HepG2 (cell line): ENCODE results near the gene SLC16A4. TPM values are rescaled to one million over a fixed set of nuclear protein-coding genes. Genes with fewer than 3 reads are reported as not detected.

Experiments used
- ATAC-seq: fragments of 200-7000 bp; cut with Tn5 transposase; 3 replicates; pipeline ENCODE4 v1.9.1; 2020; ENCODE audit warnings: mild to moderate bottlenecking, moderate library complexity
- BruUV-seq: library from RNA; stranded (reverse); fragments of 400-500 nt; replicated peaks from 2 replicates; lab custom pipeline; 2021; lab: Mats Ljungman, UMichigan
- CTCF ChIA-PET: fragments of 300-600 bp; formaldehyde crosslinking; extraction: SDS; loops from one replicate; lab custom pipeline; 2021; ENCODE audit warnings: low total read pairs, inconsistent platforms, low intra/inter-chr PET ratio; lab: Yijun Ruan, JAX
- POLR2A ChIA-PET: fragments of 350-600 bp; sonication (Branson Sonifier 250); formaldehyde crosslinking; loops from one replicate; lab custom pipeline; 2020; ENCODE audit warnings: antibody characterized with exemption, inconsistent platforms; lab: Yijun Ruan, JAX
- DNase-seq: peaks from one replicate; pipeline ENCODE4 v3.0.0-alpha.2; 2015; ENCODE audit warnings: low spot score
- FAIRE-seq: peaks from 3 replicates; lab custom pipeline; 2011; peaks lifted over from hg19 to GRCh38; lab: Jason Lieb, UNC
- H2AFZ ChIP-seq: one replicate; pipeline ENCODE4 v1.6.1; 2011; ENCODE audit warnings: low read length, inconsistent platforms
- H3K27ac ChIP-seq: fragments of 300-600 bp; 3 replicates; pipeline ENCODE4 v1.8.0; 2011; ENCODE audit warnings: mixed run types, mild to moderate bottlenecking, mixed read lengths, low read length, inconsistent platforms; ENCODE audit not compliant: insufficient read depth; ENCODE audit errors: extremely low read length
- H3K27me3 ChIP-seq, 2 experiments: fragments of 200-600 bp in 1 of 2; 2 replicates in 1 of 2; 3 replicates in 1 of 2; pipeline versions ENCODE4 v1.6.0 to v1.8.0; 2011; ENCODE audit warnings: low read length in 2 of 2, mild to moderate bottlenecking in 2 of 2, moderate library complexity in 2 of 2, inconsistent platforms in 1 of 2; ENCODE audit not compliant: insufficient read depth in 2 of 2, control insufficient read depth in 1 of 2
- H3K36me3 ChIP-seq, 2 experiments: fragments of 200-600 bp in 1 of 2; replicated peaks in 1 of 2; 2 replicates in 1 of 2; 3 replicates in 1 of 2; pipeline versions ENCODE4 v1.5.1 to v1.8.0; 2011; ENCODE audit warnings: low read length in 2 of 2, inconsistent platforms in 1 of 2; ENCODE audit not compliant: insufficient read depth in 2 of 2, control insufficient read depth in 1 of 2
- H3K4me1 ChIP-seq: 2 replicates; pipeline ENCODE4 v1.5.1; 2012; ENCODE audit warnings: low read length, inconsistent platforms; ENCODE audit not compliant: insufficient read depth
- H3K4me2 ChIP-seq: 2 replicates; pipeline ENCODE4 v1.6.0; 2011; ENCODE audit warnings: low read depth, low read length, inconsistent platforms
- H3K4me3 ChIP-seq, 3 experiments: fragments of 200-600 bp in 1 of 3; sonication (generic), shearing (Covaris generic) in 1 of 3; replicated peaks in 1 of 3; 2 replicates each; pipeline ENCODE4 v1.5.1; 2011 to 2016; ENCODE audit warnings: low read length in 3 of 3, inconsistent platforms in 2 of 3, low read depth in 2 of 3, mild to moderate bottlenecking in 2 of 3, control low read depth in 1 of 3, mixed read lengths in 1 of 3; ENCODE audit not compliant: insufficient read depth in 1 of 3
- H3K79me2 ChIP-seq: one replicate; pipeline ENCODE4 v1.6.1; 2011; ENCODE audit warnings: low read length, inconsistent platforms; ENCODE audit not compliant: insufficient read depth
- H3K9ac ChIP-seq: 2 replicates; pipeline ENCODE4 v1.6.0; 2011; ENCODE audit warnings: mild to moderate bottlenecking, low read depth, low read length, inconsistent platforms; ENCODE audit not compliant: insufficient read depth
- H3K9me3 ChIP-seq: 2 replicates; pipeline ENCODE4 v1.5.1; 2012; ENCODE audit warnings: mild to moderate bottlenecking, low read length
- H4K20me1 ChIP-seq: 2 replicates; pipeline ENCODE4 v1.6.0; 2011; ENCODE audit warnings: inconsistent platforms, mild to moderate bottlenecking, low read length, moderate library complexity; ENCODE audit not compliant: insufficient read depth
- ATF7-NPFF ChIP-seq: sonication (generic); formaldehyde crosslinking; IDR thresholded peaks from 2 replicates; pipeline ENCODE4 v1.8.1; 2023; ENCODE audit warnings: mild to moderate bottlenecking, low read depth, missing genetic modification reagents, moderate library complexity
- CEBPB ChIP-seq: IDR thresholded peaks from 2 replicates; pipeline ENCODE4 v1.6.1; 2011; ENCODE audit warnings: low read depth, low read length, improper control_type of control experiment, borderline replicate concordance
- CREM ChIP-seq, 2 experiments: sonication (generic) in 1 of 2; formaldehyde crosslinking in 1 of 2; IDR thresholded peaks; 2 replicates each; pipeline versions ENCODE4 v1.4.0 to v1.6.1; 2016 to 2020; ENCODE audit warnings: antibody characterized with exemption in 1 of 2, mild to moderate bottlenecking in 1 of 2, missing genetic modification reagents in 1 of 2
- SP140L ChIP-seq: sonication (generic); formaldehyde crosslinking; IDR thresholded peaks from 2 replicates; pipeline ENCODE4 v1.4.0; 2020; ENCODE audit warnings: missing genetic modification reagents, borderline replicate concordance
- ZMAT3 ChIP-seq: sonication (generic); formaldehyde crosslinking; conservative IDR thresholded peaks from 2 replicates; pipeline ENCODE4 v1.7.0; 2021; ENCODE audit warnings: missing genetic modification reagents
- ZNF3 ChIP-seq: IDR thresholded peaks from 2 replicates; pipeline ENCODE4 v1.7.0; 2017; ENCODE audit warnings: inconsistent platforms
- ZNF451 ChIP-seq: sonication (generic); formaldehyde crosslinking; IDR thresholded peaks from 2 replicates; pipeline ENCODE4 v1.5.0; 2020; ENCODE audit warnings: mild to moderate bottlenecking, missing genetic modification reagents
- ZNF570 ChIP-seq: sonication (generic); formaldehyde crosslinking; IDR thresholded peaks from 2 replicates; pipeline ENCODE4 v1.4.0; 2020; ENCODE audit warnings: mild to moderate bottlenecking, missing genetic modification reagents, borderline replicate concordance
- WGBS: methylation state at CpG from one replicate; pipeline ENCODE4 v1.1.6; 2017; ENCODE audit warnings: low lambda C conversion rate; 5-methylcytosine and 5-hydroxymethylcytosine counted together
- in situ Hi-C: cut with HindIII; loops from 2 replicates; pipeline ENCODE4 v1.10.0; 2017; ENCODE audit warnings: low pct_unique_long_range_greater_than_20kb; ENCODE audit not compliant: extremely low pct_ligation_motif_present
- intact Hi-C: fragments of 100-400 bp; cut with micrococcal nuclease; formaldehyde crosslinking; loops from one replicate; pipeline ENCODE4 v1.10.0; 2022; ENCODE audit not compliant: unreplicated experiment
- polyA plus RNA-seq, 8 experiments: library from polyadenylated mRNA; depleted of rRNA in 3 of 8; stranded (reverse) in 7 of 8; unstranded in 1 of 8; fragments of >200 nt; fragmentation: Illumina TruSeq in 4 of 8; extraction: Trizol in 4 of 8; gene quantifications; 2 replicates each; pipeline versions ENCODE4 v1.2.1 to v1.2.3, GENCODE V29; 2011 to 2016; ENCODE audit warnings: low read depth in 4 of 8, missing spikeins in 1 of 8, mixed read lengths in 1 of 8; ENCODE audit not compliant: insufficient read depth in 1 of 8
- total RNA-seq, 5 experiments: library from RNA; depleted of rRNA; stranded (reverse); fragments of >200 nt; fragmentation: Illumina TruSeq; extraction: Trizol; gene quantifications; 2 replicates each; pipeline ENCODE4 v1.2.3, GENCODE V29; 2016; ENCODE audit warnings: low read depth in 1 of 5
- TF ChIP-seq, protein P1 (sequence below): IDR thresholded peaks from 2 replicates; pipeline ENCODE4 v1.6.1; 2016; ENCODE audit warnings: missing compliant biosample characterization, missing genetic modification reagents, borderline replicate concordance

The SLC16A4 gene
- total and polyA plus RNA-seq, 2 of the 13 experiments (the other 11 are each of a cell fraction or from before 2014, with no cell fraction given), result 1.1 to 1.5 TPM

GRCh38 chr1:110411173-110411735, 20.4 kb upstream of the SLC16A4 start (continued):
- TF ChIP-seq CREM (IDR thresholded peaks at IDR 0.05), result no peak
- TF ChIP-seq CREM (CRISPR knock-in tag; IDR thresholded peaks at IDR 0.05), result no peak
- TF ChIP-seq CEBPB, result no peak
- TF ChIP-seq ATF7-NPFF, result no peak
- no peak for TF ChIP-seq ZMAT3 (CRISPR knock-in tag)
- TF ChIP-seq SP140L, result no peak
- TF ChIP-seq ZNF3, result no peak
- TF ChIP-seq, all 625 proteins: peak for 0

DNA sequence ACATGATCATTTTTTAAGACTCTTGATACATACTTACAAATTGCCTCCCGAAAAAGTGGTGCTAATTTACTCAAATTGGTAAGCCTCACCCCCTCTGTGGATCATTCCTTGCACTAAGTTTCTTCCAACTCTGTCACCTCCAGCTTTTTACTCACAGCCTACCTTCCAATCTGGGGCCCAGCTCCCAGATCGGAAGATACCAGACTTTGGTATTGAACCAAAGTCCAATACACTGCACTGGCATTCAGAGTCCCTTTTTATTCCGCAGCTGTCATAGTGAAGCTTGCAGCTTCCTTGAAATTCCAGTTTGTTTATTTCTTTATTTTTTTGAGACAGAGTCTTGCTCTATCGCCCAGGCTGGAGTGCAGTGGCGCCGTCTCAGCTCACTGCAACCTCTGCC, 18.5 kb upstream of the SLC16A4 start:
- CTCF ChIA-PET, result no interaction called here
- no peaks in the 10 kb centered on the region for H3K9me3 ChIP-seq
- POLR2A ChIA-PET, result interaction anchor here (1.1 to 2.3 kb wide), 3 partner anchors 17 to 70 kb away, joined by 4 to 30 read pairs (median 5); partner anchors contain the start of gene RBM15
- H3K79me2 ChIP-seq, result peaks cover 21% of the 10 kb centered on the region
- BruUV-seq, result no TSS peak
- no peaks in the 10 kb centered on the region for H4K20me1 ChIP-seq
- in situ Hi-C loops (no loop called here), intact Hi-C loops (no loop called here)
- ATAC-seq (no peak), FAIRE-seq (no peak), DNase-seq (no peak)
- no peak overlapping the region for H3K4me3 ChIP-seq
- no peak overlapping the region for H3K4me2 ChIP-seq
- peaks cover 24% of the 10 kb centered on the region for H3K4me1 ChIP-seq
- 88% methylated on average over 6 of the region's 6 CpGs for WGBS
- no peaks in the 10 kb centered on the region; a peak in 1 of 5 replicates for H3K27me3 ChIP-seq
- no peak overlapping the region for H2AFZ ChIP-seq
- no peak overlapping the region for H3K27ac ChIP-seq
- H3K36me3 ChIP-seq, result peaks cover 0 to 6% of the 10 kb centered on the region in 2 experiments; a peak in 1 of 5 replicates
- H3K9ac ChIP-seq, result no peak overlapping the region
- TF ChIP-seq, protein P1, sequence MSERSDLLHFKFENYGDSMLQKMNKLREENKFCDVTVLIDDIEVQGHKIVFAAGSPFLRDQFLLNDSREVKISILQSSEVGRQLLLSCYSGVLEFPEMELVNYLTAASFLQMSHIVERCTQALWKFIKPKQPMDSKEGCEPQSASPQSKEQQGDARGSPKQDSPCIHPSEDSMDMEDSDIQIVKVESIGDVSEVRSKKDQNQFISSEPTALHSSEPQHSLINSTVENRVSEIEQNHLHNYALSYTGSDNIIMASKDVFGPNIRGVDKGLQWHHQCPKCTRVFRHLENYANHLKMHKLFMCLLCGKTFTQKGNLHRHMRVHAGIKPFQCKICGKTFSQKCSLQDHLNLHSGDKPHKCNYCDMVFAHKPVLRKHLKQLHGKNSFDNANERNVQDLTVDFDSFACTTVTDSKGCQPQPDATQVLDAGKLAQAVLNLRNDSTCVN (CRISPR knock-in tag), result no peak
- TF ChIP-seq ZNF451 (CRISPR knock-in tag) (no peak), ZNF570 (CRISPR knock-in tag) (no peak)
